ENCODE data around the gene DNAJC7.
"Not testable (repeated sequence)": the region's sequence is repeated elsewhere in the genome, so short reads cannot be mapped to it uniquely, and the experiment has no call there.

The DNAJC7 gene

DNA sequence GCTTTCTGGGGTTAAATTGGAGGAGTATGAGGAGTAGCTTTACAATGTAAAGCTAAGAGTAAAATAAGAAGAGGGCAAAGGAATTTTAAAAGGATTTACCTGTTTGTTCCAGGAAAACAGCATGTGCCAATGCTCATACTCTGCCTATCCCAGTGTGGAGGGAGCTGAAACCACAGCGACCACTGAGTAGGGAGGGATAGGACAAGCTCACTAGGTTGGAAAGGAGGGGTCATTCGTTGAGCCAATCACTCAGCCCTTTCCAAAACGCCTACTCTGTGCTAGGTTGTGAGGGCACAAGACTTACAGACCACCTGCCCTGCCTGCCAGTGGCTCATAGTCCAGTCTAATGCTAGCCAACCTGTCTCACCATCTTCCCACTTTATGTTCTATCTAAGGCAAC, 1.1 kb upstream of the DNAJC7 start:
- TF ChIP-seq, protein P1, sequence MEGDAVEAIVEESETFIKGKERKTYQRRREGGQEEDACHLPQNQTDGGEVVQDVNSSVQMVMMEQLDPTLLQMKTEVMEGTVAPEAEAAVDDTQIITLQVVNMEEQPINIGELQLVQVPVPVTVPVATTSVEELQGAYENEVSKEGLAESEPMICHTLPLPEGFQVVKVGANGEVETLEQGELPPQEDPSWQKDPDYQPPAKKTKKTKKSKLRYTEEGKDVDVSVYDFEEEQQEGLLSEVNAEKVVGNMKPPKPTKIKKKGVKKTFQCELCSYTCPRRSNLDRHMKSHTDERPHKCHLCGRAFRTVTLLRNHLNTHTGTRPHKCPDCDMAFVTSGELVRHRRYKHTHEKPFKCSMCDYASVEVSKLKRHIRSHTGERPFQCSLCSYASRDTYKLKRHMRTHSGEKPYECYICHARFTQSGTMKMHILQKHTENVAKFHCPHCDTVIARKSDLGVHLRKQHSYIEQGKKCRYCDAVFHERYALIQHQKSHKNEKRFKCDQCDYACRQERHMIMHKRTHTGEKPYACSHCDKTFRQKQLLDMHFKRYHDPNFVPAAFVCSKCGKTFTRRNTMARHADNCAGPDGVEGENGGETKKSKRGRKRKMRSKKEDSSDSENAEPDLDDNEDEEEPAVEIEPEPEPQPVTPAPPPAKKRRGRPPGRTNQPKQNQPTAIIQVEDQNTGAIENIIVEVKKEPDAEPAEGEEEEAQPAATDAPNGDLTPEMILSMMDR (conservative IDR thresholded peaks at IDR 0.05): no peak
- peak overlapping the region; percentile 84 for H3K27ac ChIP-seq

DNA sequence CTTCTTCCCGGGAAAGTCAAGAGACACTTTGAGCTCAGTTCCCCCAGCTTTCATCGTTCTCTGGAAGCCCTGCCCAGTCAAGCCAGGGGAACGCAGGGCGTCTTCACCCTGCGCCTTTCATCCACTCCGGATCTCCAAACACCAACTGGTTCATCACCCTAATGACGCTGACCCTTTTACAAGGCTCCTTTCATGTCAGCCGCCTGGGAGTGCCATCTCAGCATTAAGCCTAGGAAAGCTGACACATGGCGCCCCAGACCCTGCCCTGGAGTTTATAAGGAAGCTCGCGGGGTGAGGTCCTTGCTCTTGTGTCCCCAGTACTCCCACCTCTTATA, 594 bp upstream of the DNAJC7 start:
- TF ChIP-seq, protein P1 (conservative IDR thresholded peaks at IDR 0.05): no peak
- peak overlapping the region; percentile 84 for H3K27ac ChIP-seq

DNA sequence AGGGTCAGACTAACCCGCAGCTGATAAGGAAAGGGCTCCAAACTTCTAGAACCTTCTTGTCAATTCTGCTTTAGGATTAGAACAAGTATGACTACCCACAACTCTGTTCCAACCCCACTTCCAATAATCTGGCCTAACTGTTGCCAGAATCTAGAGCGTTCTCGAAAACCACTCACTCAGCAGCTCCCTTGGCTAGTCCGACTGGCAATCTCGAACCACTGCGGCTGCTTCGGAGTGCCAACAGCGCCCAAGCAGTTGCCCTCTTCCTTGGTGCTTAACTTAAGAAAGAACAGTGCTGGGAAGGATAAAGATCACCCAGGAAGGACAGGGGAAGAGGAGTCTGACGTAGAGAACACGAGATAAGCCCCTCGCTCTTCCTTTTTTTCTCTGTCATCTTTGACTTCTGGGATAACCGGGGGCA, 818 bp downstream of the DNAJC7 start:
- TF ChIP-seq, protein P1 (conservative IDR thresholded peaks at IDR 0.05): no peak
- peak overlapping the region; percentile 84 for H3K27ac ChIP-seq

DNA sequence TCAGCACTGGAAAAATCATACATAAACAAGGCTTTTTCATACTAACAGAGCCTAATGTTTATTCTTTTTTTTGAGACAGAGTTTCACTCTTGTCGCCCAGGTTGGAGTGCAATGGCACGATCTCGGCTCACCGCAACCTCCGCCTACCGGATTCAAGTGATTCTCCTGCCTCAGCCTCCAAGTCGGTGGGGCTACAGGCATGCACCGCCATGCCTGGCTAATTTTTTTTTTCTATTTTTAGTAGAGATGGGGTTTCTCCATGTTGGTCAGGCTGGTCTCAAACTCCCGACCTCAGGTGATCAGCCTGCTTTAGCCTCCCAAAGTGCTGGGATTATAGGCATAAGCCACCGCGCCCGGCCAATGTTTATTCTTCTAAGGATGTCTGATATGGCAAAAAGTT, 3.5 kb downstream of the DNAJC7 start:
- not testable (repeated sequence) for H3K27ac ChIP-seq

DNA sequence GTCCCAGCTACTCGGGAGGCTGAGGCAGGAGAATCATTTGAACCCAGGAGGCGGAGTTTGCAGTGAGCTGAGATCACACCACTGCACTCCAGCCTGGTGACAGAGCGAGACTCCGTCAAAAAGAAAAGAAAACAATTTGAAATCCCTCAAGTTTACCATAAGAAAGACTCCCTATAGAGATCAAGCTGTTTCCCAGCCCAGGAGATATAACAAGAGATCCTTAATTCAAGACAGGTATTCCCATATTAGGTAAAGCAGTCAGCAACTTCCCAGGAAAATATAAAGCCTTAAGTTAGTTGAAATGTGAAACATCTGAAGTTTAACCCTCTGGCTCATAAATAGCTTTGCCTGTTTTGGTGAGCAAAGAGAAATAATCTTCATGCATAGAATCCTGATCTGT, 4.9 kb downstream of the DNAJC7 start:
- H3K27ac ChIP-seq: not testable (repeated sequence)

DNA sequence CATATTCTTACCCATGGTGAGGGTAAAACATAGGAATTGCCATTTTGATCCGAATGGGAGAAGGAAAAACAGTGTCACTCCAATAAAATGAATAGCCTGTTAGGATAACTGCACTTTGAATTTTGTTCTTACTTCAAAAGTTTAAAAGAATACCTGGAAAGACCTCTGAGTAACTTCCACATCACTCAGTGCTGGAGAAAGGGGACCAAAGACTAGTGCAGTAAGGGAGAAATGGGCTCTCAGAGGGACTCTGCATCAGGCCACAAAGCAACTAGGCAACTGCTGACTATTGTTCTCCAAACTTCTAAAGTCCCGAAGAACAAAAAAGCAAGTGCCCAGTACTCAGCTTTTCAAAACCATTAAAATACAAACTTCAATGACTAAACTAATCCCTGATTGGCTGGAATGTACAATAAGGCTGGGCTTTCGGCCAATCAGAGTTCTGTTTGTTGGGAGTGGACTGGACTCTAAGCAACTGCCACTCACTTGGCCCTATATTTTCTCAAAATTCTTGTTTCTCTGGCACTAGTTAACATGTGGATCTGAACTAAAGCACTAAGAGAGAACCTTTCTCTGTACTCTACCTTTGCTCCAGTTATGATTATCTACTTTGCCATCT, 6.2 kb downstream of the DNAJC7 start:
- TF ChIP-seq, protein P1 (conservative IDR thresholded peaks at IDR 0.05): no peak
- no peak overlapping the region for H3K27ac ChIP-seq

DNA sequence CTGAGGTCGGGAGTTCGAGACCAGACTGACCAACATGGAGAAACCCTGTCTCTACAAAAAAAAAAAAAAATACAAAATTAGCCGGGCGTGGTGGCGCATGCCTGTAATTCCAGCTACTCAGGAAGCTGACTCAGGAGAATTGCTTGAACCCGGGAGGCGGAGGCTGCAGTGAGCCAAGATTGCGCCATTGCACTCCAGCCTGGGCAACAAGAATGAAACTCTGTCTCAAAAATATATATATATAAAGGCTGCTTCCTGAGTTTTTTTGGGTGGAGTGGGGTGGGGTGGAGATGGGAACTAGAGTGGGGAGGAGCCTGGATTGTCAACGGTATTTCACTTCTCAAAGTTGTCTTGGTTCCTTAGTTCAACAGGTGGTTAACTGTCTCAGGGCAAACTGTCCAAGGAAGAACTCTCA, 7.0 kb downstream of the DNAJC7 start:
- H3K27ac ChIP-seq: not testable (repeated sequence)

DNA sequence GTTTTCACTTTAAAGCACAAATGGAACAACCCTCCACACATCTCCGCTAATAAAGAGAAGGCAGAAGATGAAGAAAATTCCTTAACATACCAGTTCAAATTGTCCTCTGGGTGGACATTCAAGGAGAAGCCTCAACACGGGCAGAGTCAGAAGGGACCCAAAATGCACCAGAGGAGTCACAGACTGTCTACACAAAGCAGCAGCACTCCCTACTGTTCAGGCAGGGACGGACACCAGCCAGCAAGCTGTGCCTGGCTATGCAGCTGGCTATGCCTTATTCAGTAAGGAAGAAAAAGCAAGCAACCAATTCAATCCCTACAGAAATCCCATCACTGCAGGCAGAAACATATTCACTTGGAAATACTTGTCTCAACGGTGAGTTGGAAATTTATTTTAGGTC, 8.1 kb downstream of the DNAJC7 start:
- TF ChIP-seq, protein P1 (conservative IDR thresholded peaks at IDR 0.05): no peak
- H3K27ac ChIP-seq: no peak overlapping the region

DNA sequence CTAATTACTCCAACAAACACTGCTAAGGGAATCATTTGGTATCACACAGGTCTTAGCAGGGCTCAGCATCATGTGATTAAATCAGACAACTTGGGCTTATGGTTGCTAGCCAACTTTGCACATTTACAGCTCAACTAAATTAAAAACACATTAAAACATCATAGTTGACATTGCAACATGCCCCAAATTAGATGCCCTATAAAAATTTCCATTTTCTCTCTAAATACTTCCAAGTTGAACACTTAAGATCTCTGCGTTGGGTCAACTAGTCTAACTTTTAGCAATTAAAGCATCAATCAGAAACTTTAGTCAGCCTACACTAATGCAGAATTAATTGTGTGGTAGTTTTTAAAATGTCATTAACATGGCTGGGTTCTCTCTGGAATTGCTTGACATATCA, 12.1 kb downstream of the DNAJC7 start:
- no peak overlapping the region for H3K27ac ChIP-seq
- TF ChIP-seq, protein P1 (conservative IDR thresholded peaks at IDR 0.05): no peak
